Measurements from ENCODE around the gene CDK5RAP1. TPM values are rescaled to one million over a fixed set of nuclear protein-coding genes. Genes with fewer than 3 reads are reported as not detected.

The CDK5RAP1 gene
- total RNA-seq, 1 donor from 2014 or later = 39.8 TPM

DNA sequence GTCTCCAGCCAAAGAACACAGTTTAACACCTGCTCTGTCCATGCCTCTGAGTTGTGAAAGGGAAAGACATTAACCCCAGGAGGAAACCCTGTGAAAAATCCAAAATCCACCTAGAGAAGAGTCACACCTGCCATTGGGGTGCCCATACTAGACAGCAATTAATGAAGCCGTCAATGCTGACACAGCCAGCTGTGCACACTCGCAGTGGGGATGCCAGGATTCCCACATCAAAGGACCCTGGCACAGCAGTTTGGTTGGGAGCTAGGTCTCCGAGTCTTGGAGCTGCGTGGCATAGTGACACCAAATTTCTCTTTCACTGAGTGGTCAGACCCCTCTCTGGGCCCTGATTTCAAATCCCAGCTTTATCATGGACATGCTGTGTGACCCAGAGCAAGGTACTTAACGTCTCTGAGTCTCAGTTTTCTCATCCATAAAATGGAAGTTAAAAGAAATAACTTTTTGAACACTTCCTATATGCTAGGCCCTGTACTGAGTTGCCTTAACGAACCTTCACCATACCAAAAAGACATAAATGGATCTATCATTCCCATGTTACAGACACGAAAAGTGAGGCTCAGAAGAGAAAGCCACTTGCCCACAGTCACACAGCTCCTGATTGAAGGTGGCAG lies 87.5 kb downstream of the CDK5RAP1 start:
- Mint-ChIP-seq H3K4me3 (no peak overlapping the region), H3K27me3 (ENCODE audit: low read depth) (peaks cover 9% of the 10 kb centered on the region), H3K9me3 (no peaks in the 10 kb centered on the region), H3K27ac (no peak overlapping the region), H3K36me3 (no peaks in the 10 kb centered on the region), H3K4me1 (peaks cover 4% of the 10 kb centered on the region)
- TF ChIP-seq, protein P1, sequence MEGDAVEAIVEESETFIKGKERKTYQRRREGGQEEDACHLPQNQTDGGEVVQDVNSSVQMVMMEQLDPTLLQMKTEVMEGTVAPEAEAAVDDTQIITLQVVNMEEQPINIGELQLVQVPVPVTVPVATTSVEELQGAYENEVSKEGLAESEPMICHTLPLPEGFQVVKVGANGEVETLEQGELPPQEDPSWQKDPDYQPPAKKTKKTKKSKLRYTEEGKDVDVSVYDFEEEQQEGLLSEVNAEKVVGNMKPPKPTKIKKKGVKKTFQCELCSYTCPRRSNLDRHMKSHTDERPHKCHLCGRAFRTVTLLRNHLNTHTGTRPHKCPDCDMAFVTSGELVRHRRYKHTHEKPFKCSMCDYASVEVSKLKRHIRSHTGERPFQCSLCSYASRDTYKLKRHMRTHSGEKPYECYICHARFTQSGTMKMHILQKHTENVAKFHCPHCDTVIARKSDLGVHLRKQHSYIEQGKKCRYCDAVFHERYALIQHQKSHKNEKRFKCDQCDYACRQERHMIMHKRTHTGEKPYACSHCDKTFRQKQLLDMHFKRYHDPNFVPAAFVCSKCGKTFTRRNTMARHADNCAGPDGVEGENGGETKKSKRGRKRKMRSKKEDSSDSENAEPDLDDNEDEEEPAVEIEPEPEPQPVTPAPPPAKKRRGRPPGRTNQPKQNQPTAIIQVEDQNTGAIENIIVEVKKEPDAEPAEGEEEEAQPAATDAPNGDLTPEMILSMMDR (IDR thresholded peaks at IDR 0.05; ENCODE audit: unreplicated experiment) = no peak
- no peak for DNase-seq (ENCODE audit: low spot score in 2 of 2, unreplicated experiment in 2 of 2)

DNA sequence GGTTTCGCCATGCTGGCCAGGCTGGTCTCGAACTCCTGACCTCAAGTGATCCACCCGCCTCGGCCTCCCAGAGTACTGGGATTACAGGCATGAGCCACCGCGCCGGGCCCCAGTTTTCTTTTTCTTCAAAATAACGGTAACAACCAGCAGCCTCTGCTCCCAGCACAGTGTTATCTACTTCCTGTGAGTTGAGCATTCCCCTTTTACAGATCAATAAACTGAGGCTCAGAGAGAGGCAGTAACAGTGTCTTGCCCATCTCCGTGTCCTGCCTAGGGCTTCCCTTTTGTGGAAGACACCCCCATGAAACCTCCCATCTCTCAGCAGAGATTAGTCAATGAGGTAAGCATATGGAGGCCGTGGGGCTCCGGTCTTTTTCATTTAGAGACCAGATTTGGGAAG lies 88.7 kb downstream of the CDK5RAP1 start:
- TF ChIP-seq, protein P1 (IDR thresholded peaks at IDR 0.05; ENCODE audit: unreplicated experiment) = no peak
- Mint-ChIP-seq H3K4me3 (no peak overlapping the region), H3K36me3 (no peaks in the 10 kb centered on the region), H3K27me3 (ENCODE audit: low read depth) (peaks cover 7% of the 10 kb centered on the region), H3K27ac (no peak overlapping the region), H3K9me3 (peaks cover 5% of the 10 kb centered on the region), H3K4me1 (peaks cover 4% of the 10 kb centered on the region)
- no peak for DNase-seq (ENCODE audit: low spot score in 2 of 2, unreplicated experiment in 2 of 2)

GRCh38 chr20:33311996-33312395 lies 89.3 kb downstream of the CDK5RAP1 start:
- Mint-ChIP-seq H3K36me3 (no peaks in the 10 kb centered on the region), H3K27me3 (ENCODE audit: low read depth) (peaks cover 4% of the 10 kb centered on the region), H3K27ac (no peak overlapping the region), H3K4me3 (no peak overlapping the region), H3K9me3 (peaks cover 5% of the 10 kb centered on the region), H3K4me1 (peaks cover 4% of the 10 kb centered on the region)
- DNase-seq (ENCODE audit: low spot score in 2 of 2, unreplicated experiment in 2 of 2) = no peak
- TF ChIP-seq, protein P1 (IDR thresholded peaks at IDR 0.05; ENCODE audit: unreplicated experiment) = no peak

- H3K27ac Mint-ChIP-seq = no peak overlapping the region
- peaks cover 5% of the 10 kb centered on the region for H3K9me3 Mint-ChIP-seq
- peaks cover 5% of the 10 kb centered on the region for H3K4me1 Mint-ChIP-seq
- no peak for DNase-seq (ENCODE audit: low spot score in 2 of 2, unreplicated experiment in 2 of 2)
- no peak overlapping the region for H3K4me3 Mint-ChIP-seq
- TF ChIP-seq, protein P1 (IDR thresholded peaks at IDR 0.05; ENCODE audit: unreplicated experiment) = no peak
- H3K36me3 Mint-ChIP-seq = no peaks in the 10 kb centered on the region
- H3K27me3 Mint-ChIP-seq (ENCODE audit: low read depth) = no peaks in the 10 kb centered on the region
These were observed 90.3 kb downstream of the CDK5RAP1 start for GRCh38 chr20:33311011-33311410.

- DNase-seq (ENCODE audit: low spot score in 2 of 2, unreplicated experiment in 2 of 2) = no peak
- peaks cover 5% of the 10 kb centered on the region for H3K9me3 Mint-ChIP-seq
- peaks cover 8% of the 10 kb centered on the region for H3K4me1 Mint-ChIP-seq
- no peak overlapping the region for H3K4me3 Mint-ChIP-seq
- no peak overlapping the region for H3K27ac Mint-ChIP-seq
- H3K27me3 Mint-ChIP-seq (ENCODE audit: low read depth) = no peaks in the 10 kb centered on the region
- no peaks in the 10 kb centered on the region for H3K36me3 Mint-ChIP-seq
- TF ChIP-seq, protein P1 (IDR thresholded peaks at IDR 0.05; ENCODE audit: unreplicated experiment) = no peak
These were observed 90.9 kb downstream of the CDK5RAP1 start for GRCh38 chr20:33310327-33310899.
